Stimulated activated CD4-positive, alpha-beta T cell treated with anti-CD3 and anti-CD28 coated beads, Interleukin-12 subunit alpha, Interleukin-12 subunit beta, amount 100 ng/mL, for 4 hours (primary cell): ENCODE data around the gene SLAMF6.
"Not testable (repeated sequence)": the region's sequence is repeated elsewhere in the genome, so short reads cannot be mapped to it uniquely, and the experiment has no call there.

Experiments
- DNase-seq: peaks from one replicate; pipeline ENCODE4 v3.0.0-alpha.2; 2020

Gene SLAMF6

GRCh38 chr1:160500321-160500990 lies 22.6 kb downstream of the SLAMF6 start:
- DNase-seq: no peak

DNA sequence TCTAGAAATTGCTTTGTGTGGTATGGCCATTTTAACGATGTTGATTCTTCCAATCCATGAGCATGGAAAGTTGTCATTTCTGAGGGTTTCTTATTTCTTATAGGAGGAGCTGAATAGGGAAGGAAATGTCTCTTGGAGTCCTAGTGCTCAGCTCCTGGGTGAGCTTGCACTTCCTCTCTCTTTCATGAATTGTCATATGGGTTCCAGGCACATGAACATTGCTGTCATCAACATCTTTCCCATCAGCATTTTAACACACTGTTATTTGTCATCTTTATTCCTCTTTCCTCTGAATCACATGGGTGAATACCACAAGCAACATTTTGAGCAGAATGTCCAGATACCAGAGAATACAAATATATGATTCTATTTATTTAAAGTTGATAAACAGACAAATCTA lies 23.4 kb downstream of the SLAMF6 start:
- DNase-seq: no peak

GRCh38 chr1:160498301-160499065 lies 24.6 kb downstream of the SLAMF6 start:
- not testable (repeated sequence) for DNase-seq

GRCh38 chr1:160496334-160496733 lies 26.7 kb downstream of the SLAMF6 start:
- no peak for DNase-seq

GRCh38 chr1:160494620-160495019 lies 28.4 kb downstream of the SLAMF6 start:
- no peak for DNase-seq

DNA sequence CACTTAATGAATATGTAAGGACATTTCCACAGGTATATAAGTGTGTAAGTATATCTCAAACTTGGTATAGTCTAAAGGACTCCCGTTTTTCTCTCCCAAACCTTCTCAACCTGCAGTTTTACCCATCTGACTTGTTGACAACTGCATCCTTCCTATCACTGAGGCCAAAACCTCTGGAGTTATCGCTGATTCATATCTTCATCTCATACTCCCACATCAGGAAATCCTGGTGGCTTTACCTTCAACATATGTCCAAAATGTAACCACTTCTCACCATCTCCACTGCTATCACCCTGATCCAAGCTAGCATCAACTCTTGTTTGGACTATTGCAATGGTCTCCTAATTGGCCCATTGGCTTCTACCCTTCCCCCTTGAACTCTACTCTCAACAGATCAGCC lies 30.4 kb downstream of the SLAMF6 start:
- DNase-seq: no peak

GRCh38 chr1:160491981-160492380 lies 31.1 kb downstream of the SLAMF6 start:
- no peak for DNase-seq

DNA sequence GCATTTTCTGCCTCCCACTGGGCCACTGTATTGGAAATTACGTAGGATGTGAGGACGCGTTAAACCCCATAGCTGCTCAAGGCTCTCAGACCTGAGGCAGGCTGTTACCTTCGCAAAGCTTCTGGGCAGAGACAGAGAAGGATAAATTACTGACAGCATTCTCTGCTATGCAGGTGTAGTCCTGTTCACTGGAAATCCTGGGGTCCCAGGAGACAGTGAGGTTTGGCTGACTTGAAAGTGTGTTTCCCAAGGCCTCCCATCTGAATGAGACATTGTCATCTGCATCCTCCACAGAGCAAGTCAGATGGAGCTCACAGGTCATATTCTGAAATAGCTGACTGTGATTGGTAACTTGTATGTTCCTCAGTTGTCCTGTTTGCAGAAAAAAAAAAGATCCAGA lies 32.0 kb downstream of the SLAMF6 start:
- no peak for DNase-seq

- no peak for DNase-seq
Observed at GRCh38 chr1:160489513-160490261, 33.4 kb downstream of the SLAMF6 start.

- DNase-seq: no peak
Observed at GRCh38 chr1:160488347-160489058, 34.6 kb downstream of the SLAMF6 start.

DNA sequence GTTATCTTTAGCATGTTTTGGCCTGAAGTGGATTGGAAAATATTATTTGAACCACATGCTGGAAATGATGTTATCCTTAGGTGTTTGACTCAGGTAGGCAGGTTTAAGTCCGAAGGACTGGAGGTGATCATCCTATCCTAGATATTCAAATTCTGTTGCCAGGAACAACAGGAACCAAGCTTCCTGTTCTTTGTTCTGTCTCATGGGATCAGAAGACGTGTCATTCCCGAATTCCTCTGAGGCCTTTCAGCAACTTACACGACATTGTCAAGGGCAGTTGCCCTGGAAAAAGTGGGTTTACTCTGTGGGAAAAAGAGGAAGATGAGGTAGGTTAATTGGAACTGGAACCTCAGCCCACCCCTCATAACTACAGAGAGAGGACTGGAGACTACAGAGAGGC lies 36.6 kb downstream of the SLAMF6 start:
- DNase-seq: no peak

GRCh38 chr1:160483505-160484185 lies 39.4 kb downstream of the SLAMF6 start:
- no peak for DNase-seq

- DNase-seq: no peak
Observed at GRCh38 chr1:160481979-160482596, 41.0 kb downstream of the SLAMF6 start.

- not testable (repeated sequence) for DNase-seq
Observed at GRCh38 chr1:160480781-160481180, 42.3 kb downstream of the SLAMF6 start.

- DNase-seq: not testable (repeated sequence)
Observed at GRCh38 chr1:160479091-160479490, 44.0 kb downstream of the SLAMF6 start.

DNA sequence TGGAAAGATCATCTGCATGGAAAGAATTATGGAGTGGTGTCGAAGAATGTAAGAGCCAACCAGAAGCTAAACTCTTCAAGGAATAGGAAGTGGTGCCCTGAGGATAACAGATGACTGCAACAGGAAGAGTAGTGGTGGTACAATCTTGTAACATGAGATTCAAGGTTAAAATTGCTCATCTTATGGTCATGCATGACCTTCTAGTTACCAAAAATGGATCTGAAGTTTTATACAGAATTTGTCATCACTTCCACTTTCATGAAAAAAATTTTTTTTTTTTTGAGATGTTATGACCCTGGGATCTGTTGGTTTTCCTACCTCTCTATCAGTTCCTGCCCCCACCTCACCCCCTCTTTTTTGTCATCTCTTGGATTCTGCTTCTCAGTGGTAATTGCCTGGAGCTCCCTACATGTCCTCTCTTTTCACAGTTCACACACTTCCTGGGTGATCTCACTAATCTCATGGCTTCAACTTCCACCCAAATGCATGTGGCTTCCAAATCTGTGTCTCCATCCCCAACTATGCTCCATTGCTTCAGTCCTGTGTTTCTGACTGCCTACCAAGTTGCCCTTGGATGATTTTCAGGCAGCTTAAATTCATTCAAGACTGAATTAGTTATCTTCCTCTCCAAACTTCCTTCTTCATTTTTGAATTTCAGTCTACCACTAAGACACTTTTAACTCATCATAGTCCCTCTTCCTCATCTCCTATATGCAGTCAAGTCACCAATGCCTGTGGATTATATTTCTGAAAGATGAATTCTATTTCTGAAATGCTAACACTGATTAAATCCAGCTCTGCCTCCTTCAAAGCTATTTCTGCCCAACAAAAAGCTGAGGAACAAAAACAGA lies 48.4 kb downstream of the SLAMF6 start:
- no peak for DNase-seq

DNA sequence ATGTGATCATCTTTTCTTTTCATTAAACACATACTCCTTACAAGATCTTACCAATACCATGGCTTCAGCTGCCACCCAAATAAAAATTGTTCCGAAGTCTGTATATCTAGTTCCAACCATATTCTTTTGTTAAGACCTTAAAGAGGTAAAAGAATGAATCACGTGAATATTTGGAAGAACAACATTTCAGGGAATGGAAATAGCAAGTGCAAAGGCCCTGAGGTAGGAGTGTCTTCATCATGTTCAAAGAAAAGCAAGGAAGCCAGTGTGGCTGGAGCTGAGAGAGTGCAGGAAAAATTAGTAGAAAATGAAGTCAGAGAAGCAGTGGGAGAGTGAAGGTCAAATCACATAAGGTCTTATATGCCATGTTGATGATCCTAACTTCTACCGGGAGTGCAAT lies 50.9 kb downstream of the SLAMF6 start:
- DNase-seq: no peak

GRCh38 chr1:160471253-160471652 lies 51.8 kb downstream of the SLAMF6 start:
- no peak for DNase-seq

DNA sequence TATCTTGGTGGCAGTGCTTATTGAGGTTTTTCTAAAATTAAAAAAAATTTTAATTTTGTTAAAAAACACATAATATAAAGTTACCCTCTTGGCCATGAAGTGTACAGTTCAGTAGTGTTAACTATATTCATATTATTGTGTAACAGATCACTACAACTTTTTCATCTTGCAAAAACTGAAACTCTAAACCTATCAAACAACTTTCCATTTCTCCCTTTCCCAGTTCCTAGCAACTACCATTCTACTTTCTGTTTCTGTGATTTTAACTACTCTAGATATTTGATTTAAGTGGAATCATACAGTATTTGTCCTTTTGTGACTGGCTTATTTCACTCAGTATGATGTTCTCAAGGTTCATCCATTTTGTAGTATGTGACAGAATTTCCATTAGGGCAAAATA lies 55.5 kb downstream of the SLAMF6 start:
- DNase-seq: no peak

GRCh38 chr1:160466961-160467360 lies 56.1 kb downstream of the SLAMF6 start:
- DNase-seq: no peak

DNA sequence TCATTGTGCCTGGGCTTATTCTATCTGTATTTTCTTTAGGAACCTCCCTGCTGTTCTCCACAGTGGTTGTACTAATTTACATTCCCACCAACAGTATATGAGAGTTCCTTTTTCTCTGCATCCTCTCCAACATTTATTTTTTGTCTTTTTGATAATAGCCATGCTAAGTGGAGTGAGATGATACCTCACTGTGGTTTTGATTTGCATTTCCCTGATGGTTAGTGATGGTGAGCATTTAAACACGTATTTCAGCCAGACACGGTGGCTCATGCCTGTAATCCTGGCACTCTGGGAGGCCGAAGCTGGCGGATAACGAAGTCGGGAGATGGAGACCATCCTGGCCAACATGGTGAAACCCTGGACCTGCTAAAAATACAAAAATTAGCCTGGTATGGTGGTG lies 57.9 kb downstream of the SLAMF6 start:
- no peak for DNase-seq
